Cortex of kidney (tissue), 1 donor: ENCODE data around the gene TMEM259.

ENCODE experiments used
- DNase-seq: peaks from one replicate; lab custom pipeline; 2025; lab: John Stamatoyannopoulos, UW

Gene TMEM259

DNA sequence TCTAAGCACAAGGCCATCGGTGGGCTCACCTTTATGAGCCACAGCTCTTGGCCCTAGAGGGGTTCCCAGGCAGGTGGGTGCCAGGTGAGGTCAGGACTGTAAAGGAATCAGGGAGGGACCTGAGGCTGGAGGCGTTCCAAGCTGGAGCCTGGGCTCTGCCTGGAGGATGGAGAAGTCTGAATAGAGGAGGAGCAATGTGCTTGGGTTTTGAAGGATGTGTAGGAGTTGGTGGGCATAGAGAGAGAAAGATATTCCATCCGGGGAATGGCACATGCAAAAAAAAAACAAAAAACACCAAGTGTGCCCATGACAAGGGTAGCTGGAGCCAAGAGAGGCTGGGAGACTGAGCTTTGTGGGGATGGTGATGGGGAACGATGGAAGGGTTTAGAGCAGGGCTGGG is 18.3 kb downstream of the TMEM259 start:
- no peak for DNase-seq

DNA sequence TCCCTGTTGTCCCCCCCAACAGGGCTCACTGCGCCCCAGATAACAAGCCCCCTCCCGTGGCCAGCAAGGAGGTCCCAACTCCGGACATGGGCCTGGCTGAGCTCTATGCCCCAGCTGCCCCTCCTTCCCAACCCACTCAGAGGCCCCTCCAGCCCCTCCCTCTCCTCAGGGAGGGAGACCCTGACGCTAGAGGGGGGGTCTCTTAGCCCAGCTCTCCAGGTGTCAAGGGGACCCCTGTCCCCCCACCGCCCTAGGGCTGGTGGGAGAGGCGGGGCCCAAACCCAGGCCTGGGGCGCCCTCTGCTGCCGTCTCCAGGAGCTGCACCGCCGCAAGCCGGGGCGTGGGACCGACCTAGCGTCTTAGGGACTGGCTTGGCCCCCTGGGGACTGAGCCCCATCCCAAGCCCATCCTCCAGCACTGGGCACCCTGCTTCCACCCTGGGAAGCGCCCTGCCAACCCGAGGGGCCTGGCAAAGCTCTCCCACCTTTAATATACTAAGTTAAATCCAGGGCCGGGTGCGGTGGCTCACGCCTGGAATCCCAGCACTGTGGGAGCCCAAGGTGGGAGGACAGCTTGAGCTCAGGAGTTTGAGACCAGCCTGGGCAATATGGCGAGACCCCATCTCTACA is 19.3 kb downstream of the TMEM259 start:
- no peak for DNase-seq

DNA sequence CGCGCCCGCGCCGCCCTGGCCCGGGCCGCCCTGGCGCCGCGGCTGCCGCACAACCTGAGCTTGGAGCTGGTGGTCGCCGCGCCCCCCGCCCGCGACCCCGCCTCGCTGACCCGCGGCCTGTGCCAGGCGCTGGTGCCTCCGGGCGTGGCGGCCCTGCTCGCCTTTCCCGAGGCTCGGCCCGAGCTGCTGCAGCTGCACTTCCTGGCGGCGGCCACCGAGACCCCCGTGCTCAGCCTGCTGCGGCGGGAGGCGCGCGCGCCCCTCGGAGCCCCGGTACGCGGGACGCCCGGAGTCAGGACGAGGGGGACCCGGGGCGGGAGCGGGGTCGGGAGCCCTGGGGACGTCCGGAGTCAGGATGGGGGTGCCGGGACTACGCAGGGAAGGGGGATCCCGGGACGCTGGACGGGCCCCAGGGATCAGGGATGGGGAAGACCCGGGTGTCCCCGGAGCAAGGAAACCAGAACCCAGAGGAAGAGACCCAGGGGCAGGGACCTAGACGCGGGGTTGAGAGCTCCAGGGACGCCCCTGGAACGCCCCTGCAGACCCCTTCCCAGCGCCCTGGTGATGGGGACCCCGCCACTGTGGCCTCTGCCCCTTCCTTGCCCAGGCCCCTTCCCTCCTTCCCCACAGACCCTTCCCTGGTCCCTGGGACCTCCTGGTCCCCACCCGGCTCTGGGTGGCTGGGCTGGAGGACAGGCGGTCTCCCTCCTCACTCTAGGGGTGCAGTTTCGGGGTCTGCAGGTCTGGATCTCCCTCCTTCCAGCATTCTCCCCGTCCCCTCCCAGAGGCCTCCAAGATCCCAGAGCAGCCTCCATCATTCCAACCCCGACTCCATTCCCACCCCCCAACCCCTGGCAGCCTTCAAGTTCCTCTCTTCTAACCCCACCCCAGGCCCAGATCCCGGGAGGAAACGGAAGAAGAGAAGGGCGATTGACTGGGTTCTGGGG is 20.1 kb downstream of the TMEM259 start:
- DNase-seq, result no peak

DNA sequence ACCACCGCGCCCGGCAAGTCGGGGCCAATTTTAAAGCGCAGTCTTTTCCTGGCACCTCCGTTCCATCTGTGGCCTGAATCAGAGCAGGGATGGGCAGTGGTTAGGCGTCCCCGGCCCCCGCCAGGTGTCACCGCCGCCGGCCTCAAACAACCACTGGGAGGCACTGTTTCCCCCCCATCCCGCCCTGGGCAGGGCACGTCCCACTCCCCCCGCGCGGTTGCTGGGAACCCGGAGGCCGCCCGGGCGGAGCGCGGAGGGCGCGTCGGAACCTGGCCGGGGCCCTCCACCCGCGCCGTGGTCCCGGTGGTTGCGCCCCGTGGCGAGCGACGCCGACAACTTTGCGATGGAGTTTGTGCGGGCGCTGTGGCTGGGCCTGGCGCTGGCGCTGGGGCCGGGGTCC is 20.8 kb downstream of the TMEM259 start, which contains the start of gene GRIN3B:
Gene GRIN3B, plus strand, starts transcription at position 325 of the 400 bp plus-strand sequence. Its CDS starts 19 bp downstream, at position 344.
- no peak for DNase-seq

DNA sequence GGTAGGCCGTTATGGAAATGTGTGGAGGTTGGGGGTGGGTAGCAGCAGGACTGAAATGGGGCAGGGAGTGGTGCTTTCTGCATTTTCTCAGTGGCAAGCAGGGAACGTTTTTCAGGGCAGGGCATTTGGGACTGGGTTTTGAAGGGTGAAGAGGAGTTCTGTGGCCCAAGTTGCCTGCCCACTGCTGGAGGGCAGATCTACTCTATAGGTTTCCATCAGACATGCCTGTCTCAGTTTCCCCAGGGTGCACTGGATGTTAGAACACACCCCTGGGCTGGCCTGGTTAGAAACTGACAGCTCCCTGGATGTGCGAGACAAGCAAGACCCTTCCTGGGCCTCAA is 21.6 kb downstream of the TMEM259 start:
- DNase-seq, result no peak

DNA sequence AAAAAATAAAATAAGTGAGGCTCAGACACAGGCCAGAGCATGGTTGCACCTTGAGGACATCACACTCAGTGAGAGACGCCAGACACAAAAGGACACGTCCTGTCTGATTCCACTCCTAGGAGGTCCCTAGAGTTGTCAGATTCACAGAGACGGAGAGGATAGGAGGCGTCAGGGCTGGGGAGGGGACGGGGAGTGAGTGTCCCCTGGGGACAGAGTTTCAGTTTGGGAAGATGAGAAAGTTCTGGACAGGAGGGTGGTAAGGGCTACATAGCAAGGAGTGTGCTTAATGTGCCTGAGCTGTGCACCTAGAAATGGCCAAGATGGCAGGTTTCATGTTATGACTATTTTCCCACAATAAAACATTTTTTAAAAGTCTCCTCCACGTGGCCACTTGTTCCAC is 22.9 kb downstream of the TMEM259 start:
- DNase-seq, result no peak

DNA sequence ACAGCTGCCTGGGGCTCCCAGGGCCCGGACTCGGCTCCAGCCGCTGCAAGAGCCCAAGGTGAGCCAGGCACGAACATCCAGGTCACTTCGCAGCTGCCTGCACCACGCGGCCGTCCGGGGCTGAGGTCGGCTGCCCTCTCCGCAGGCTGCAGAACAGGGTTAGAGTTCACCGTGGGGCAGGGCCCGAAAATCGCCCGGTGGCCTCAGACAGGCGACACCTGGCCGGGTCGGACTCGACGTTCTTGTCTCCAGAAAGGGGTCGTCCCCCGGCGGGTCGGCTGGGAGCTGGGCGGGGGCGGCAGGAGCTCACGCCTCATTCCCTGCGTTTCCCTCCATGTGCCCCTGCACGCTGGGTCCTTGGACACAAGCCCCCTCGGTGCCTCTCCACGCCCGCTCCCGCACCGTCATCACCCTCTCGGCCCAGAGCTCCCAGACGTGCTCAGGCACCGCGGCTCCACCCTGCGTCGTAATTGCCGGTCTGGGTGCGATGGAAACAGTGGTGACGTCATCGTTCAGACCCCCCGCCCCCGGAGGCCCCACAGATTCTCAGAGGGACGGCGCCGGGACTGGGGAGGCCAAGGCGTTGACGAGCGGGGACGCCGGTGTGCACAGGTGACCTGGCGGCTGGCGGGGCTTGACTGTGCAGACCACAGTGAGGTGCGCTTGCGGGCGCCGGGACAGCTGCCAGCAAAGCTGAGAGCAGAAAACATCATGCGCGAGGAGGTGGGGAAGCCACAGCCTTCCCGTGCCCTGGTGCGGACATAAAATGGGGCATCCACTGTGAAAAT is 24.7 kb downstream of the TMEM259 start:
- no peak for DNase-seq

DNA sequence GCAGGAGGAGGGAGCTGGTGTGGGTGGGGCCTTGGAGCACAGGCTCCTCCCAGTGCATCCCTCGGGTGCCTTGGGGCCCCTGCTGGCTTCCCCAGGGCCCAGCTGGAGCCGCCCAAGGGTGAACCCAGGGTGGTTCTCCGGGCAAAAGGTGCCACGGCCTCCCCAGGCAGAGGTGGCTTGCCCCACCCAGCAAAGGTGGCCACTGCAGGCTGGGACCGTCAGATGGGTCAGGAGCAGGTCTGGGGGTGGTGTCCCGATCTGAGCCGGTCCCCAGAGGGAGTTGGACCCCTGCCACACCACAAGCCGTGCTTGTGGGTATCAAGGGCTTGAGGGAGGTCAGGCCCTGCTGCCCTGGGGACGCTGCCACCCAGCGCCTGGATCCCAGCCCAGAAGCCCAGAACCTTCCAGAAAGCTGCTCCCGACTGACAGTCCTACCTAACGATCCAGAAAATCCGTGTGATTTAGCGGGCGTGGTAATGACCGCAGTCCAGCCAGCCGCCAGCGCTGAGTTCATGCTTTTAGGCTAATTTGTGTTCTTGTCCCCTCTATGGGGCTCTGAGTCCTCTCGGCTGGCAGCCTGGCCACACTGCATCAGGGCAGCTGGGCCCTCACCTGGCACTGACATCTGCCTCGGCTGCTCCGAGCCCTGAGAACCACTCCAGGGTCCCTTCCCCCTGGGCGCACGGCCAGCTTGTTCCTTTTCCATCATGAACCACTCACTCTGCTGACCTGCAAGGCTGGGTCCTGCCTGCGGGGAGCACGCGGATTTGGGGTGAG is 25.7 kb downstream of the TMEM259 start:
- DNase-seq, result no peak

DNA sequence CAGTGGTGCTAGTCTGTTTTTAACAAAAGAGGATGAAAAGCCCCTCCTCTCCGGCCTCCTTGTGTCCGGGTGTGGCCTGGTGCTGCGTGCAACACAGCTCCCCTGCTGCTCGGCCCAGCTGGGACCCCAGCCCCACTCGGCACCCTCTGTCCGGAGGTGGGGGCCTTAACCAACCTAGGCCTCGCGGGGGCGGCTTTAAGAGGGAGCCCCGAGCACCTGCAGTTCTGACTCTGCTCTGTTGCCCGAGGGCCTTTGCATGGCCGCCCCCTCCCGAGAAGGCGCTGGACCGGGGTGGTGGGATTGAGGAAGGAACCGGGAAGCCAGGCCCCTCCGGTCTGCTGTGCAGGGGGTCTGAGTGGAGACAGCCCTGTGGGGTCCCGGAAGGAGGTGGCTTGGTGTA is 26.4 kb downstream of the TMEM259 start:
- no peak for DNase-seq

DNA sequence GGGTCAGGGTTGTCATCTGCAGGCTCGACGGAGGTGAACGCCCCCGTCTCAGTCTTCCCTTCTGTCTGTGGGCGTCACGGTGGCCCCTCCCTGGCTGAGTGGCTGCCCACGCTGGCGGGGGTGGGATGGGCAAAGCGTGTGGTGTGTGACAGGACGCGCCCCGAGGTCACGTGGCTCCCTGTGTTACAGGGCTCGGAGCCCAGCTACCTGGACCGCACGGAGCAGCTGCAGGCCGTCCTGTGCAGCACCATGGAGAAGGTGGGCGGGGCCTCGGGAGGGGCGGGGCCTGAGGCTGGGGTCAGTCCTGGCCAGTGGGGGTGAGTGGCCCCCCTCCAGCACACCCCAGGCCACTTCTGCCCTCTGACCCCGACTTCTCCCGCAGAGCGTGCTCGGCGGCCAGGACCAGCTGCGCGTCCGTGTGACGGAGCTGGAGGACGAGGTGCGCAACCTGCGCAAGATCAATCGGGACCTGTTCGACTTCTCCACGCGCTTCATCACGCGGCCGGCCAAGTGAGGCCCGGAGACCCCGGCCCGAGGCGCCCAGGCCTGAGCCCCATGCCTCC is 27.0 kb downstream of the TMEM259 start:
- DNase-seq, result no peak

DNA sequence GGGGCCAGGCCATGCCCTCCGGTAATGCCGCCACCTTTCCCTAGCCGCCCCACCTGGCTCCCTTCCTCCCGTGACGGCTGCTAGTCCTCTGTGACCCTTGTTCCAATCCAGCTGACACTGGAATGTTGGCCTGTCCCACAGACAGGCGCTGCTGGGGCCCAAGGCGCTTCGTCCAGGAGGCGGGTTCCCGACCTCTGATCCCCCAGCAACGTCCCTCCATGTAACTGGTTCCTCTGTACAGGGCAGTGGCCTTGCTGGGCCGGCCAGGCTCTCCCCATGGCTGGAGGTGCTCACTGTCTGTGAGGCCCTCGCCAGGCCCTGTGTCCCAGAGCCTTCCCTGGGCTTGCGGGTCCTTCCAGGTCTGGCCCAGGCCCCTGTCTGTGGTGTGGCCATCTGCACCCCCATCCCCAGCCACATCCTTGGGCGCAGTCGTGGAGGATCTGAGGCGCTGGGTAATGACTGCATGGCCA is 27.5 kb downstream of the TMEM259 start:
- DNase-seq, result no peak

DNA sequence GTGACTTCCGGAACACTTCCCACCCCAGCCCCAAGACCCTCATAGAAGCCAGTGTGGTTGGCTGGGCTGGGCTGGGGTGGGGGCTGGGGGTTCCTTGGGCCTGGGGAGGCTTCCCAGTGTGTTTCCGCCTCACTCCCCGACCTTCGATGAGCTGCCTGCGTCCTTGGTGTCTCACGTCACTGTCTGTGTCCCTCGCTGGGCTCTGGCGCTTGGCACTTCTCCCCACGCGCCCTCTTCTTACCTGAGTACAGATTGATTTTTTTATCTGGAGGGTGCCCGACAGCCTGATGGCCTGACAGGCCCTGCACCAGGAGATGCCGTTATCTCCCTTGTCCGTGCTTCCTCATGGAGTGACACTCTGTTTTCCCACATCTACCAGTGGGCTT is 28.3 kb downstream of the TMEM259 start:
- no peak for DNase-seq

DNA sequence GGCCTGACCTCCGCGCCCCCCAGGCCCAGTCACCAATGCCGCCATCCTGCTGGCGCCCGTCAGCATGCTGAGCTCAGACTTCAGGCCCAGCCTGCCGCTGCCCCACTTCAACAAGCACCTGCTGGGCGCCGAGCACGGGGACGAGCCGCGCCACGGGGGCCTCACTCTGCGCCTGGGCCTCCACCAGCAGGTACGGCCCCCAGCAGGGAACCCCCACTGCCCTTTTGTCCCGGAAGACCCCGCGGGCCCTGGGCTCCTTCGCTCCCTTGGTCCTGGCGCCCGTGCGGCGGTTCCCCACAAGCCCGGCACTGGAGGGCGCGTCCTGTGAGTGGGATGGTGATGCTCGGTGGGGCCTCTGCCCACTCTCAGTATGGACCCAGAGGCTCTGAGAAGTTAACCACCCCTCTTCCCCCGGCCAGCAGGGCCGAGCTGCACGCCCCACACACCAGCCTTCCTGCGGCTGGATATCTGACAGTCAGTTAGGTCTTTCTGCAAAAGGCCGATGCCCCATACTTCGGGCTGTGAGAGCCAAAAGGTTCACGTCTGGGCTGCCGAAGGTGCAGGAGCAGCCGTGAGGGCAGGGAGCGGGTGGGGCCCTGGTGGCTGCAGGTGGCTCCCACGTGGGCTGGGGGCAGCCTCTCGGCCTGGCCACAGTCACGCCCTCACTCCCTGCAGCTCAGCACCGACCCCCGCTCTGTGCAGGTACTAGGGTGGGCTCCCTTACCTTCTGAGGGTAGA is 28.8 kb downstream of the TMEM259 start:
- DNase-seq, result no peak

DNA sequence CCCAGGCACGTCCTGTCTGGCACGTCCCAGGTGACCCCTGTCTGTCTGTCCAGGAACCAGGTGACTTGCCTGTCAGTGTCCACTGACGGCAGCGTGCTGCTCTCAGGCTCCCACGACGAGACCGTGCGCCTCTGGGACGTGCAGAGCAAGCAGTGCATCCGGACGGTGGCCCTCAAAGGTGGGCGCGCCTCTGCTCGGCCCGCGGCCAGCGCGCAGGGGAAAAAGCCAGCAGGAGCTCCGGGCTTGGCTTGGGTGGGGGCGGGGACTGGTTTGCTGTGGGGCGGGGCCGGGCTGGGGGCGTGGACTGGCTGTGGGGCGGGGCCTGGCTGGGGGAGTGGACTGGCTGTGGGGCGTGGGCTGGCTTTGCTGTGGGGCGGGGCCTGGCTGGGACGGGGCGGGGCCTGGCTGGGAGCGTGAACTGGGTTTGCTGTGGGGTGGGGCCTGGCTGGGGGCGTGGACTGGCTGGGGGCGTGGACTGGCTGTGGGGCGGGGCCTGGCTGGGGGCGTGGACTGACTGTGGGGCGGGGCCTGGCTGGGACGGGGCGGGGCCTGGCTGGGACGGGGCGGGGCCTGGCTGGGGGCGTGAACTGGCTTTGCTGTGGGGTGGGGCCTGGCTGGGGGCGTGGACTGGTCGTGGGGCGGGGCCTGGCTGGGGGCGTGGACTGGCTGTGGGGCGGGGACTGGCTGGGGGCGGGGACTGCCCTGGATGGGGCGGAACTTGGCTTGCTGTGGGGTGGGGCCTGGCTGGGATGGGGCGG is 29.6 kb downstream of the TMEM259 start:
- no peak for DNase-seq

DNA sequence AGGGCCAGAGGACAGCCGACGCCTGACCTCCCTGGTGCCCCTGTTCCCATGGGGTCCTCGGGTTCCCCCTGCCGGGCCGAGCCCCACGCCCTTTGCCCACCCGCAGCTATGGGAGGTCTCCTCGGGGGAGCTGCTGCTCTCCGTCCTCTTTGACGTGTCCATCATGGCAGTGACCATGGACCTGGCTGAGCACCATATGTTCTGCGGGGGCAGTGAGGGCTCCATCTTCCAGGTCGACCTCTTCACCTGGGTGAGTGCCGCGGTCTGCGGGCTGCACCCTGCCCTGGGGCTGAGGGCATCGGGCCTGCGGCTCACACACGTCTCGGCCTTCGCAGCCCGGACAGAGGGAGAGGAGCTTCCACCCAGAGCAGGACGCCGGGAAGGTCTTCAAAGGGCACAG is 30.2 kb downstream of the TMEM259 start:
- DNase-seq, result no peak

DNA sequence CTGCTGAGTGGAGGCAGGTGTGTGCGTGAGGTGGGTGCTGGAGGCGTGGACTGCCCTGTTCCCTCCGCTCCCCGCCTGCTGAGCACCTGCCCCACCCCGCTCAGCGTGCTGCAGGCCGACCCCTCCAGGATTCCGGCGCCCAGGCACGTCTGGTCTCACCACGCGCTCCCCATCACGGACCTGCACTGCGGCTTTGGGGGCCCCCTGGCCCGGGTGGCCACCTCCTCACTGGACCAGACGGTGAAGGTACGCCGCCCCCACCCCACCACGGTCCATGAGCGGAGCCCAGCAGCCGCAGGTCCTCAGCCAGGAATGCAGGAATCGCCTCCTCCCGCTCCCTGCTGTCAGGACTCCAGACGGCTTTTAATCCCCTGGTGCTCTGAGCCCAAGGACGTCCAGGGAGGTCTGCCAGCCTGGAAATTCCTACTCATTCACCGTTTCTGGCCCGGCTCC is 30.8 kb downstream of the TMEM259 start:
- no peak for DNase-seq

DNA sequence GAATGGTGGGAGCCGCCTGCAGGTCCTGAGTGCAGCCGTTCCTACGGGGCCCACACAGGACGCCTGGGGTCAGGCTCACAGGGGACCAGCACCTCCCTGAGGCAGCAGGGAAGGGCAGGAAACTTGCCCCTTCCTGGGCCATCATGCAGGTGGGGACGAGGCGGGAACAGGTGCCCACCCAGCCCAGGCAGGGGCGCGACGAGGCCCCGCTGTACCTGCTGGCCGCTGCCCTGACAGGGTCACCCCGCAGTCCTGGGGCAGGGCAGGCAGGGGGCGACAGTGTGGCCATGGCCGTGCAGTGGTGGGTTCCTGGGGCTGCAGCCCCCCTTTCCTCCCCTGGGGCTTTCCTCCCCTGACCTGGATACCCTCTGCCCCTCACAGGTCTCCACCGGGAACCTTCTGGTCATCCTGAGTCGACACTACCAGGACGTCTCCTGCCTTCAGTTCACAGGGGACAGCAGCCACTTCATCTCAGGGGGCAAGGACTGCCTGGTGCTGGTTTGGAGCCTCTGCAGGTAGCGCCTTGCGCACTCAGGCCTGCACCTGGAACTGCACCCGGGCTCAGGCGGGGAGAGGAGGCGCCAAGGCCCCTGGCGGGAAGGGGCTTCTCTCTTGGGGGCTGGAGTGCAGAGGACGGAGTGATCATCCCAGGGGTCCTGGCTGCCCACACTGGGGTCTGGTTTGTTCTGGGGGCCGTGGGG is 31.4 kb downstream of the TMEM259 start:
- no peak for DNase-seq

DNA sequence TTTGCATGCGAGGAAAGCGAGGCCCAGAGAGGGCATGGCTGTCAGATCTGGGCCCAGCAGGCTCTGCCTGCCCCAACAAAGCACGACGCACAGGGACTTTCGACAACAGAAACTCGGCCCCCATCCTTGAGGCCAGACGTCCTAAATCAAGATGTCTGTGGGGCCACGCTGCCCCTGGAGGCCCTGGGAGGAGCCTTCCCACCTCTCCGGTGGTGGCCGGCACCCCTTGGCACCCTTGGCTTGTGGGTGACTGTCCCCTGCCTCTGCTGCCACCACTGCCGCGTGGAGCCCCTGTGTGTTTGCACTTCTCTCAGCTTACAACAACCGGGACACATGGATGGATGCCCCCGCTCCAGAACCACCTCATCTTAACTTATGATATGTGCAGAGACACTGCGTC is 32.4 kb downstream of the TMEM259 start:
- DNase-seq, result no peak

DNA sequence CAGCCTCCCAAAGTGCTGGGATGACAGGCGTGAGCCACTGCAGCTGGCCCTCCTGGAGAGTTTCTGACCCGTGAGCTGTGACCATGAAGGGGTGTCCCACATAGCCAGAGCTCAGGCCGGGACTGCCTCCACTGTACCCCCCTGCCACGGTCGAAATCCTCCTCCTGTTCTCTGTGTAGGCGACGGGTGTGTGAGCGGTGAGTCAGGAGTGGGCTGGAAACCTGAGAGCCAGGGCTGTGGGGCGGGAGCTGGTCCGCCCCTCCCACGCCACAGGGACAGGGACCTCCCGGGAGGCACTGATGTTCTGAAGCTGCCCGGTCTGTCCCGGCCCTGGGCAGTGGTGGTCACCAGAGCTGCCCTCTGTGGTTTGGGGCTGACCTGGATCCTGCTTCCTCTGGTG is 32.8 kb downstream of the TMEM259 start:
- no peak for DNase-seq
